OCI-LY7 (cell line): ENCODE data around the gene IL10RB.

Experiments
- CTCF ChIP-seq: fragments of 200-600 bp; sonication (generic); conservative IDR thresholded peaks from 2 replicates; pipeline ENCODE4 v1.5.1; 2014; ENCODE audit warnings: mild to moderate bottlenecking, antibody characterized with exemption, low read length, moderate library complexity, mixed read lengths
- EZH2phosphoT487 ChIP-seq: fragments of 200-600 bp; sonication (generic); IDR thresholded peaks from 2 replicates; pipeline ENCODE4 v1.6.1; 2018; ENCODE audit warnings: low read depth, borderline replicate concordance, mild to moderate bottlenecking, mixed run types, antibody characterized with exemption, low read length, moderate library complexity, mixed read lengths

GRCh38 chr21:33327326-33327725 is 61.2 kb downstream of the IL10RB start:
- TF ChIP-seq CTCF: no peak
- no peak for TF ChIP-seq EZH2phosphoT487
